Measurements from ENCODE around the gene PPP1R2C. TPM values are rescaled to one million over a fixed set of nuclear protein-coding genes. Genes with fewer than 3 reads are reported as not detected.

The PPP1R2C gene
- total RNA-seq, 2 donors from 2014 or later: not detected

DNA sequence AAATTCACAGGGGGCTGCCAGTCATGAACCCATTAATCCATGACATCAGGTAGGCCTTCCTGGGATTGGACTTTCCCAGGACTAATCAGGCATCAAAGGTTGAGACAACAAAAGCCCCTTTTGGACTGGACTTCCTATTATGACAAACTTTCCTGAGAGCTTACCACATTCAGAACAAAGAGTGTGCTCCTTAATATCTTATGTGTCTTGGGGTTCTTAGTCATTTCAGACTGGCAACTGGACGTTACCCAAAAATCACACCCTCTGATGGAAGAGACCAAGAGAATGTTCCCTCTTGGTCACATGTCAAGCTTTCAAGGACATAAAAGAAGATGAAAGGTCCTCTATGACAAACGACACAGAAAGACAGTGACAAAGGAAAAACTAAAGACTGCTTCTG is 31.6 kb upstream of the PPP1R2C start:
- Histone ChIP-seq H3K9me3 (ENCODE audit: control insufficient read depth, low read length) (no peaks in the 10 kb centered on the region), H3K36me3 (ENCODE audit: control insufficient read depth, insufficient read depth, low read length) (no peaks in the 10 kb centered on the region), H3K9ac (ENCODE audit: extremely low read depth, low read length, poor library complexity, severe bottlenecking) (no peak overlapping the region), H3K4me3 (ENCODE audit: low read length) (no peak overlapping the region), H3K27ac (ENCODE audit: low read depth, low read length) (no peak overlapping the region), H3K27me3 (ENCODE audit: control insufficient read depth, insufficient read depth, low read length, poor library complexity, severe bottlenecking) (no peaks in the 10 kb centered on the region), H3K4me1 (ENCODE audit: control insufficient read depth, insufficient read depth, low read length) (no peaks in the 10 kb centered on the region)
- TF ChIP-seq, protein P1, sequence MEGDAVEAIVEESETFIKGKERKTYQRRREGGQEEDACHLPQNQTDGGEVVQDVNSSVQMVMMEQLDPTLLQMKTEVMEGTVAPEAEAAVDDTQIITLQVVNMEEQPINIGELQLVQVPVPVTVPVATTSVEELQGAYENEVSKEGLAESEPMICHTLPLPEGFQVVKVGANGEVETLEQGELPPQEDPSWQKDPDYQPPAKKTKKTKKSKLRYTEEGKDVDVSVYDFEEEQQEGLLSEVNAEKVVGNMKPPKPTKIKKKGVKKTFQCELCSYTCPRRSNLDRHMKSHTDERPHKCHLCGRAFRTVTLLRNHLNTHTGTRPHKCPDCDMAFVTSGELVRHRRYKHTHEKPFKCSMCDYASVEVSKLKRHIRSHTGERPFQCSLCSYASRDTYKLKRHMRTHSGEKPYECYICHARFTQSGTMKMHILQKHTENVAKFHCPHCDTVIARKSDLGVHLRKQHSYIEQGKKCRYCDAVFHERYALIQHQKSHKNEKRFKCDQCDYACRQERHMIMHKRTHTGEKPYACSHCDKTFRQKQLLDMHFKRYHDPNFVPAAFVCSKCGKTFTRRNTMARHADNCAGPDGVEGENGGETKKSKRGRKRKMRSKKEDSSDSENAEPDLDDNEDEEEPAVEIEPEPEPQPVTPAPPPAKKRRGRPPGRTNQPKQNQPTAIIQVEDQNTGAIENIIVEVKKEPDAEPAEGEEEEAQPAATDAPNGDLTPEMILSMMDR (conservative IDR thresholded peaks at IDR 0.05): no peak
- H3K4me3 Mint-ChIP-seq: no peak overlapping the region
- DNase-seq: no peak
- H3K4me1 Mint-ChIP-seq: peaks cover 10% of the 10 kb centered on the region
- peaks cover 47% of the 10 kb centered on the region for H3K9me3 Mint-ChIP-seq
- no peaks in the 10 kb centered on the region for H3K27me3 Mint-ChIP-seq (ENCODE audit: insufficient read depth)
- peaks cover 13% of the 10 kb centered on the region for H3K36me3 Mint-ChIP-seq (ENCODE audit: low read depth)
- H3K27ac Mint-ChIP-seq: no peak overlapping the region
- 80% methylated on average over 2 of the region's 2 CpGs; no CpG with 5 or more reads in 1 of the 2 experiments for WGBS, 2 experiments (ENCODE audit: insufficient coverage in 1 of 2, insufficient read length in 1 of 2)

DNA sequence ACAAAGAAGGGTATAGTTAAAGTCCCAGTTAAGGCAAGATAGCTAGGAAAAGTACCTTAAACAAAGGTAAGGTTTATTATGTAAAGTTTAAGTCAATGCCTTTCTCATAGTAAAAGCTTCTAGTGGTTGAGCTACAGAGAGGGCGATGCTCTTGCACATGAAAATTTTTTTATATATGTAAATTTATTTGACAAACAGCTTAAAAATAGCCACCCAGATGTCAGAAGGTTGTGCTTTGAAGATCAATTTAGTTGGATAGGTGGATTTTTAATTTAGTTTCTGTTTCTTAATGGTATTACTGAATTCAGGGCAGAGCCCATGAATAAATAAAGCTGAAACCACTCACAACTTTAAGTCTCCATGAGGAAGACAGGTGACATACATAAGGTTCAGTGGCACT is 29.4 kb upstream of the PPP1R2C start:
- no CpG with 5 or more reads among the region's 1 CpG for whole genome bisulfite sequencing, 2 experiments (ENCODE audit: insufficient coverage in 1 of 2, insufficient read length in 1 of 2)
- no peak overlapping the region for H3K9ac ChIP-seq (ENCODE audit: extremely low read depth, low read length, poor library complexity, severe bottlenecking)
- H3K27me3 ChIP-seq (ENCODE audit: control insufficient read depth, insufficient read depth, low read length, poor library complexity, severe bottlenecking): no peaks in the 10 kb centered on the region
- Mint-ChIP-seq H3K27me3 (ENCODE audit: insufficient read depth) (no peaks in the 10 kb centered on the region), H3K27ac (no peak overlapping the region), H3K36me3 (ENCODE audit: low read depth) (peaks cover 5% of the 10 kb centered on the region), H3K4me3 (no peak overlapping the region), H3K4me1 (peaks cover 17% of the 10 kb centered on the region), H3K9me3 (peaks cover 29% of the 10 kb centered on the region)
- no peaks in the 10 kb centered on the region for H3K36me3 ChIP-seq (ENCODE audit: control insufficient read depth, insufficient read depth, low read length)
- no peak for DNase-seq
- TF ChIP-seq, protein P1 (conservative IDR thresholded peaks at IDR 0.05): no peak
- H3K4me1 ChIP-seq (ENCODE audit: control insufficient read depth, insufficient read depth, low read length): no peaks in the 10 kb centered on the region
- no peak overlapping the region for H3K27ac ChIP-seq (ENCODE audit: low read depth, low read length)
- no peak overlapping the region for H3K4me3 ChIP-seq (ENCODE audit: low read length)
- no peaks in the 10 kb centered on the region for H3K9me3 ChIP-seq (ENCODE audit: control insufficient read depth, low read length)

DNA sequence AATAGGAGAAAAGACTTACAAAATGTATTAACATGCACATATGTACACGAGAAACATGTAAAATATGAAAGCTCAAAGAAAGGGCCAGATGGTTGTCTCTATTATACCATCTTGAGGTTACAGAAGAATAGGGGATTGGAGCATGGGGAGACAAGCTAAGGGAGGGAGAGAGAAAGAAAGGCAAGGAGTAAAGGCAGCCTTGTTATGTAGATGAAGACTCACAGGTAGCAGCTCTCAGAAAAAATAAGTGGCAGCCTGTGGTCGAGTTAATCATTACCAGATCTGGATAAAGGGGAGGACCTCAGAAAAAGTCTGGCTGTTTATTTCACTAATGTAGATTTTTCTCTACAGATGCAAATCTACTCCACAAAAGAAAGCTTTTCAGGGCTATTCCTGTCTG is 26.6 kb upstream of the PPP1R2C start:
- DNase-seq: no peak
- 58% methylated on average over 1 of the region's 2 CpGs; no CpG with 5 or more reads in 1 of the 2 experiments for WGBS, 2 experiments (ENCODE audit: insufficient coverage in 1 of 2, insufficient read length in 1 of 2)
- Histone ChIP-seq H3K4me3 (ENCODE audit: low read length) (no peak overlapping the region), H3K27me3 (ENCODE audit: control insufficient read depth, insufficient read depth, low read length, poor library complexity, severe bottlenecking) (no peaks in the 10 kb centered on the region), H3K4me1 (ENCODE audit: control insufficient read depth, insufficient read depth, low read length) (no peaks in the 10 kb centered on the region), H3K9ac (ENCODE audit: extremely low read depth, low read length, poor library complexity, severe bottlenecking) (no peak overlapping the region), H3K36me3 (ENCODE audit: control insufficient read depth, insufficient read depth, low read length) (no peaks in the 10 kb centered on the region), H3K27ac (ENCODE audit: low read depth, low read length) (no peak overlapping the region), H3K9me3 (ENCODE audit: control insufficient read depth, low read length) (no peaks in the 10 kb centered on the region)
- no peak overlapping the region for H3K27ac Mint-ChIP-seq
- H3K36me3 Mint-ChIP-seq (ENCODE audit: low read depth): peaks cover 4% of the 10 kb centered on the region
- H3K27me3 Mint-ChIP-seq (ENCODE audit: insufficient read depth): no peaks in the 10 kb centered on the region
- H3K9me3 Mint-ChIP-seq: peaks cover 18% of the 10 kb centered on the region
- peaks cover 17% of the 10 kb centered on the region for H3K4me1 Mint-ChIP-seq
- no peak overlapping the region for H3K4me3 Mint-ChIP-seq
- TF ChIP-seq, protein P1 (conservative IDR thresholded peaks at IDR 0.05): no peak
